GM15510 (cell line): ENCODE data around the gene SLC36A4.

Source experiments
- POLR2A ChIP-seq: IDR thresholded peaks from 3 replicates; pipeline ENCODE4 v1.6.1; 2011; ENCODE audit warnings: borderline replicate concordance; ENCODE audit not compliant: insufficient read length; ENCODE audit errors: extremely low read depth

Gene SLC36A4

GRCh38 chr11:93197380-93198214 is at the start of gene SLC36A4:
TSS of gene SLC36A4 (minus strand) at chr11:93197991. CDS start at chr11:93197832, 159 bp downstream.
- TF ChIP-seq POLR2A: peak; percentile 61

DNA sequence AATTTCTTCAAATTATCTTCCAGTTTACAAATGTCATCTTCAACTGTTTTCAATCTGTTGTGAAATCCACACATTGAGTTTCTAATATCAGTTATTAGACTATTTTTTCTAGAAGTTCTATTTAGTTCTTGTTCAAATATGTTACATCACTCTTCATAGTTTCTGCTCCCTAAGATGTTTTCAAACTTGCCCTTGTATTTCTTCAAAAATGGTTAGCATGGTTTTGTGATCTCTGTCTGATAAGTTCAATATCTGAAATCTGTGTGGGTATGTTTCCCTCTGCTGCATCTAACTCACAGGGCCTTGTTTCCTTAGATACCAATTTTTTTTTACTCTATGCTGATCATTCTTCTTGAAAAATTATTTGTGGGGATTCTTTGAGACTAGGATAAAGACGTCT is 46.2 kb upstream of the SLC36A4 start:
- TF ChIP-seq POLR2A: no peak

GRCh38 chr11:93239966-93240365 is 42.2 kb upstream of the SLC36A4 start:
- no peak for TF ChIP-seq POLR2A

GRCh38 chr11:93238956-93239355 is 41.2 kb upstream of the SLC36A4 start:
- no peak for TF ChIP-seq POLR2A

DNA sequence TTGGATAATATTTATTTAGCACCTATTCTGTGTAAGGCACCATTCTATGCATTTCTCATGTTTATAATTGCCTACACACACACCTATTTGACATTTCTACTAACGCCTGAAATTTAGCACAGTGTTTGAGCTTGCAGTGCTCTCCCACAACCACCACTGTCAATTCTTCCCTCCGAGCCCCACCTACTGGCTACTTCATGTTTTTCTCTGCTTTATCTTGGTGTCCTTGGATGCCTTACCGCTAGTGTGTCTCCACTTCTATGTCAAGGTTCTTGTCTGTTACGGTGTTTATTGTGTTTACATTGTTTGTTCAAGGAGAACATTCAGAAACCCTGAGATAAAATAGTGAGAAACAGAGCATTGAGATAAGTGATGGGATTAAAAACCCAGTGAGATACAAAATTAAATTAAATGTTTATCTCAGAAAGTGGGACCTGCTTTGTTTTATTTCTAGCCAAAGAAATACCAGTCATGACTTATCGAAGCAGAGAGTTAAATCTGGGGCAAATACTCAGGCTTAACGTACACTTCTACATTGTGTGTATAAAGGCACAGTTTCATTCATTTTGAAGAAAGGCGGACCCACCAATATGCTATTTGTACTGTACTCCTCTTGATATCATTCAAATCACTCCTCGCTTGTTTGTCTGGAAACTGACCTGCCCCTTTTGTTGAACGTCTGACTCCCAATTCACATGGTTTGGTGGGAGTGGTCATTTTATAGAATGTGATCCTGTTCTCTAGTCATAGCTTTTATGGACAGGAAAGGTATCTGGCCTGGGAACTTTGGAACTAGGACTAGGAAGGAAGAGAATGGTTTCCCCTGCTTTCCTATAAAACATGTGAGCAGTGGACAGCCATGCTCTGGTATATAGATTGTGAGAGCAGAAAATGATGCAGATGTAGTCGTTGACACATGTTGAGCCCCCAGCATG is 39.2 kb upstream of the SLC36A4 start:
- TF ChIP-seq POLR2A: no peak

GRCh38 chr11:93234602-93235207 is 36.9 kb upstream of the SLC36A4 start:
- TF ChIP-seq POLR2A: no peak

DNA sequence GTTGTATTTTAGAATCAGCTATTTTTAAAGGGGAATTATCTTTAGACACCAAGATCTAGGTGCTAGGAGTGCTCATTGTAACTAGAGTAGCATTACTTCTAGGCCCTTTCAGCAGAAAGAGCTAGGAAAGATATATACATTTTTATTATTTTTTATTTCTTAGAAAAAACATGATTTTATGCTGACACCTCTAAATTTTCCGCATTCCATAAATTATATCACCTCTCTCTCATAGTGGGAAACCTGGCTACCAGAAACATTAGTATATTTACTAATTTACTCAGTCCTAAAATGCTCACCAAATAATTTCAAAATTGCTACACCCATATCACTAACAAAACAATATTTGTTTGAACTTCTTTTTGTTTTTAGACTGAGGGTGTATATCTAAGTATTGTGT is 32.1 kb upstream of the SLC36A4 start:
- TF ChIP-seq POLR2A: no peak

DNA sequence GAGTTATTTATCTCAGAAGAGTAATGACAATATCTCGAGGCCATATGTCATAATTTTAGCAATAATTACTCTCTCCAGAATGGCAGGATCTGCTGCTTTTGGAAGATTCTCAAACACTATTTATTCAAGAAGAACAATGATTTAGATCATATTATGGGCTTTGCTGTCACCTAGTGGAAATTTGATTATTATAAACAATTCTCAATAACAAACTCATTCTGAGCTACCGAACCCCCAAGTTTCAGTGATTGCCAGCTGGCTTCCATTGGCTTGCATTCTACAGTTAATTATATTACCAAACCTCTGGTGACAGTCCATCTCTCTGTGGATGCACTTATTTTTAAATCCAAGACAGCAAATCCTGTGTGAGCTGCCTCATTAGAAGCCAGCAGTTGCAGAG is 27.9 kb upstream of the SLC36A4 start:
- TF ChIP-seq POLR2A: no peak

GRCh38 chr11:93221539-93221938 is 23.7 kb upstream of the SLC36A4 start:
- TF ChIP-seq POLR2A: no peak

DNA sequence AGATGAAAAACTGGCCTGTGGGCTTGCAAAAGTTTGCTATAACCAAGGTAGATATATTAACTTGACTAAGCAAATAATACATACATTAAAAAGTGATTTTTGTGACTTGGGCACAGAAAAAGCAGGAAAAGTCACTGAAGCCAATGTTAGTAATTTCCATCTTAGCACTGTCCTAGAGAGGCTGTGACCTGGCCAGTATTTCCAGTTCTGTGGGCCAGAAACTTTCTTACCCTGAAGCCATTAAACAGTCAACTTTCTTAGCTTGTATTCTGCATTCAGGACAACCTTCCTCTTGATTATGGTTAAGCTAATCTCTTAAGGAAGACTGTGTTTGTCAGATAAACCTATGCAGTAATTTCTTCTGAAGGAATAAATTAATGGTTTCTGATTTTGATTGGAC is 22.3 kb upstream of the SLC36A4 start:
- TF ChIP-seq POLR2A: no peak

- no peak for TF ChIP-seq POLR2A
Measured at GRCh38 chr11:93219440-93219839, 21.6 kb upstream of the SLC36A4 start.

DNA sequence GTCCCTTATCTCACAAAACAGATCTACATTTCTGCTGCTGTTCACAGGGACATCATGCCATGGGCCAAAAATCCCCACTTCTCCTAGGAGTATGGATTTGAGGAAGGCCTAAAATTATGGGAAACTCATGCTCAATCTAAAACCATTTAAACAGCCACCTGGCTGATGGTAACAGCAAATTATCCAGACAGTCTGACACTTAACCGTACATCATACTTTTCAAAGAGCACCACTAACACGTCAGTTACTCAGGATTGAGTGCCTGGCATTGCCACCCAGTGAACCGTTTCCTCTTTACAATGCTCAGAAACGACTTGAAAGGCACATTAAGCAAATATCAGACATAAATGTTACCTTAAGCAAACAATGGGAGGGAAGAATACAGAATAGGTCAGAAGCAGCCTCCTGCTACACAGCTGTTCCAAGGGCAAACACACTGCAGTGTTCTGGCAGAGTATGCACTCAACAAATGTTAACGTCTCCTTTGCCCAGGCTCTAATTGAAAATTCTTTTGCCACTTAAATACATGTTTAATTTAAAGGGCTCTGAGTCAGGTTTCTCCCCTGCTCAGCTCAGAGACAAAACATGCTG is 18.8 kb upstream of the SLC36A4 start:
- no peak for TF ChIP-seq POLR2A

GRCh38 chr11:93213622-93214021 is 15.8 kb upstream of the SLC36A4 start:
- no peak for TF ChIP-seq POLR2A

- TF ChIP-seq POLR2A: no peak
Measured at GRCh38 chr11:93212094-93212493, 14.3 kb upstream of the SLC36A4 start.

GRCh38 chr11:93209466-93209865 is 11.7 kb upstream of the SLC36A4 start:
- no peak for TF ChIP-seq POLR2A
